Naive B cell (primary cell): ENCODE results near the gene SMIM3. TPM values are rescaled to one million over a fixed set of nuclear protein-coding genes. Genes with fewer than 3 reads are reported as not detected.
A peak's percentile ranks its signal among the peaks of the same experiment; 100 is the strongest.
"Not testable (repeated sequence)": the region's sequence is repeated elsewhere in the genome, so short reads cannot be mapped to it uniquely, and the experiment has no call there.

Experiments used
- ATAC-seq, 2 donors: fragments of 150-1000 bp; cut with Tn5 transposase; 2 replicates each; pipeline ENCODE4 v1.10.0; 2021; ENCODE audit warnings: low read depth in 2 of 2, mild to moderate bottlenecking in 2 of 2, moderate library complexity in 2 of 2
- DNase-seq: peaks from one replicate; pipeline ENCODE4 v3.0.0; 2022
- H3K27ac Mint-ChIP-seq, 6 donors: one replicate each; pipeline ENCODE4 v1.8.0; 2020 to 2022; ENCODE audit warnings: mild to moderate bottlenecking in 6 of 6, mixed read lengths in 6 of 6, moderate library complexity in 5 of 6, inconsistent platforms in 2 of 6
- H3K27me3 Mint-ChIP-seq, 3 donors: one replicate each; pipeline ENCODE4 v1.8.0; 2021 to 2022; ENCODE audit warnings: mixed read lengths in 3 of 3, mild to moderate bottlenecking in 1 of 3
- H3K36me3 Mint-ChIP-seq, 2 donors: one replicate each; pipeline ENCODE4 v1.8.0; 2020 to 2022; ENCODE audit warnings: mixed read lengths in 2 of 2, inconsistent platforms in 1 of 2, mild to moderate bottlenecking in 1 of 2
- H3K4me1 Mint-ChIP-seq, 3 donors: one replicate each; pipeline ENCODE4 v1.8.0; 2020 to 2022; ENCODE audit warnings: mixed read lengths in 3 of 3, inconsistent platforms in 1 of 3, mild to moderate bottlenecking in 1 of 3, moderate library complexity in 1 of 3
- H3K4me3 Mint-ChIP-seq, 8 donors: one replicate each; pipeline ENCODE4 v1.8.0; 2020 to 2022; ENCODE audit warnings: mild to moderate bottlenecking in 8 of 8, mixed read lengths in 8 of 8, moderate library complexity in 8 of 8, inconsistent platforms in 2 of 8
- H3K9me3 Mint-ChIP-seq, 7 donors: one replicate each; pipeline ENCODE4 v1.8.0; 2020 to 2022; ENCODE audit warnings: mixed read lengths in 7 of 7, mild to moderate bottlenecking in 5 of 7, inconsistent platforms in 2 of 7, moderate library complexity in 1 of 7
- polyA plus RNA-seq, 6 donors: library from polyadenylated mRNA; unstranded; fragments of 300-500 nt; fragmentation: Illumina TruSeq; gene quantifications; one replicate each; pipeline ENCODE4 v1.2.3, GENCODE V29; 2021; ENCODE audit warnings: low read depth in 6 of 6

SMIM3 gene
- polyA plus RNA-seq, 6 donors from 2014 or later: 0.35 to 1.1 (median 0.74) TPM; not detected in 2

DNA sequence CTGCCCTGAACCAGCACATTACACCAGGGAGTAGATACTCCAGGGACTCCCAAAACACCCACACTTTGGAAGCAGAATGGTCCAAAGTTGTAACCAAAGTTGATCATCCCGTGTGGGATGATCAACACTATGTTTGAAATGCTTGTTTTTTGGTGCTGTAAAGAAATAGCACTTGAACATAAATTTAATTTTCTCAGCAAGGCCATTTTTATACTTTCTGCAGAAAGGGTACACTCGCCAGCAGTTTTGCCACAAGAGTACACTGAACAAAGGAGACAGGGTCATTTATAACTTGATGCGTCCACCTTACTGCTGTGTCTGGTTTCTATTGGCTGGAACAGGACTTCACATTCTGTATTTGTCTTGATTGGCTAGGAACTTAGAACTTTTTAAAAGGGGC lies 53.3 kb downstream of the SMIM3 start:
- H3K27ac Mint-ChIP-seq, H3K27me3 Mint-ChIP-seq, DNase-seq, H3K36me3 Mint-ChIP-seq, H3K4me3 Mint-ChIP-seq, H3K4me1 Mint-ChIP-seq, ATAC-seq: not testable (repeated sequence)
- H3K9me3 Mint-ChIP-seq: peaks cover 0 to 51% (median 37%) of the 10 kb centered on the region in 7 donors

DNA sequence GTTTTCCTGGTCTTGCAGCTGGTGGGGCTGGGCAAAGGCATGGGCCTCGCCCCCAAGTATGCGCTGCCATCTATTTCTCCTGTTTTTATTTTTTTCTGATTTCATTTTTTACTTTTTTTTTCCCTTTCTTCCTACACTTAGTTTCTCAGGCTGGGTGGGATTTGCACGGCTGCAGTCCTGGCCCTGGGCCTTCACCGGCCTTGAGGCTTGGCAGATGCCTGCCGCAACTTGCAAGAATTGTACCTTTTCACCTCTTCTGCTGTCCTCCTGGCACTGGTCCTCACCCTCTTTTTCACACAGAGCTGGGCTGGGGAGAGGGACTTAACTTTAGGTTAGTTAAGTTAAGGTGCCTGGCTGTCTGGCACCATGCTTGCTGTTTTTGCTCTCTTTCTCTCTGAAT lies 57.5 kb downstream of the SMIM3 start:
- Mint-ChIP-seq H3K9me3 (peaks cover 0 to 28% (median 15%) of the 10 kb centered on the region in 7 donors), H3K27ac (peak overlapping the region in 1 of 6 donors; percentile 37), H3K36me3 (peaks cover 0 to 6% of the 10 kb centered on the region in 2 donors), H3K4me1 (no peaks in the 10 kb centered on the region), H3K4me3 (peak overlapping the region in 1 of 8 donors; percentile 69), H3K27me3 (peaks cover 8 to 11% (median 10%) of the 10 kb centered on the region in 3 donors)
- no peak for DNase-seq
- ATAC-seq: no peak

DNA sequence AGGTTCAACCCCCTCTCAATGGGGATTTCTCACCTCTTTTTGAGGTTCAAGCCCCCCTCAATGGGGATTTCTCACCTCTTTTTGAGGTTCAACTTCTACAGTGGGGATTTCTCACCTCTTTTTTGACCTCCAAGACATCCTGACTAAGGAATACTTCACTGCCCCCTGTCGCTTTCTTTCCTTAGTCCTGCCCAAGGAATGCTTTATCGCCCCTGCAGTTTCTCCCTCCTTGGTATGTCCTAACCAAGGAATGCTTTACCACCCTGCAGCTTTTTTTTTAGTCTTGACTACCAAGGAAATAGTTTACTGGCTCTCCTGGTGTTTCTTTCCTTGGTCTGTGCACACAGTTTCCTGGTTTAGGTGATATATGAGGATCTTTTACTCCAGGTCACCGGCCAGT lies 58.1 kb downstream of the SMIM3 start:
- no peak overlapping the region for H3K4me3 Mint-ChIP-seq
- H3K9me3 Mint-ChIP-seq: peaks cover 0 to 21% (median 12%) of the 10 kb centered on the region in 7 donors
- H3K27ac Mint-ChIP-seq: no peak overlapping the region
- peaks cover 10 to 14% (median 11%) of the 10 kb centered on the region in 3 donors for H3K27me3 Mint-ChIP-seq
- no peak for ATAC-seq
- H3K4me1 Mint-ChIP-seq: no peaks in the 10 kb centered on the region
- no peak for DNase-seq
- peaks cover 0 to 6% of the 10 kb centered on the region in 2 donors for H3K36me3 Mint-ChIP-seq

DNA sequence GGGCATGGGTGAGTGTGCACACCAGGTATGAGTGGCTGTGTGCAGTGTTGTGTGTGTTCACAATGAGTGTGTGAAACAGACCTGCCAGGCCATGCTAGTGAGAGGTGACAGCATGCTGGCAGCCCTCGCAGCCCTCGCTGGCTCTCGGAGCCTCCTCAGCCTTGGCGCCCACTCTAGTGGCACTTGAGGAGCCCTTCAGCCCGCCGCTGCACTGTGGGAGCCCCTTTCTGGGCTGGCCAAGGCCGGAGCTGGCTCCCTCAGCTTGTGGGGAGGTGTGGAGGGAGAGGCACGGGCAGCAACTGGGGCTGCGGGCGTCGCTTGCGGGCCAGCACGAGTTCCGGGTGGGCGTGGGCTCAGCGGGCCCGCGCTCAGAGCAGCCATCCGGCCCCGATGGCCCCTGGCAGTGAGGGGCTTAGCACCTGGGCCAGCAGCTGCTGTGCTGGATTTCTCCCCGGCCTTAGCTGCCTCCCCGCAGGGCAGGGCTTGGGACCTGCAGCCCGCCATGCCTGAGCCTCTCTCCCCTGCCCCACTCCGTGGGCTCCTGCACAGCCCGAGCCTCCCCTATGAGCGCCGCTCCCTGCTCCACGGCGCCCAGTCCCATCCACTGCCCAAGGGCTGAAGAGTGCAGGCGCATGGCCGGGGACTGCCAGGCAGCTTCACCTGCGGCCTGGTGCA lies 66.8 kb downstream of the SMIM3 start:
- H3K27ac Mint-ChIP-seq, H3K9me3 Mint-ChIP-seq, DNase-seq, H3K36me3 Mint-ChIP-seq, H3K27me3 Mint-ChIP-seq, ATAC-seq: not testable (repeated sequence)
- Mint-ChIP-seq H3K4me3 (peak overlapping the region in 2 of 8 donors; percentile 20 to 89), H3K4me1 (peaks cover 3 to 19% (median 19%) of the 10 kb centered on the region in 3 donors)

DNA sequence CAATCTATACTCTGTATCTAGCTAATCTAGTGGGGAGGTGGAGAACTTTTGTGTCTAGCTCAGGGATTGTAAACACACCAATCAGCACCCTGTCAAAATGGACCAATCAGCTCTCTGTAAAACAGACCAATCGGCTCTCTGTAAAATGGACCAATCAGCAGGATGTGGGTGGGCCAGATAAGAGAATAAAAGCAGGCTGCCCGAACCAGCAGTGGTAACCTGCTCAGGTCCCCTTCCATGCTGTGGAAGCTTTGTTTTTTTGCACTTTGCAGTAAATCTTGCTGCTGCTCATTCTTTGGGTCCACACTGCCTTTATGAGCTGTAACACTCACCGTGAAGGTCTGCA lies 67.7 kb downstream of the SMIM3 start, which contains the start of gene IRGM:
IRGM (plus strand) TSS at position 214 of the 346 bp plus-strand sequence. CDS start 1,603 bp downstream, outside the sequence.
- ATAC-seq (peak in 1 of 2 donors; percentile 14), DNase-seq (peak; percentile 6)
- H3K27me3 Mint-ChIP-seq, H3K36me3 Mint-ChIP-seq, H3K9me3 Mint-ChIP-seq: not testable (repeated sequence)
- H3K4me3 Mint-ChIP-seq: peak within 1 kb of the TSS; percentile 35 to 91 (median 86)
- H3K27ac Mint-ChIP-seq: peak within 1 kb of the TSS in 2 of 6 donors; percentile 11 to 66
- peaks cover 3 to 19% (median 19%) of the 10 kb centered on the region in 3 donors for H3K4me1 Mint-ChIP-seq

Other genes with a start within 250 kb of the SMIM3 start
- 1 to 10 TPM in 5 of 6 donors, under 1 TPM in 1; 0.75 to 1.9 (median 1.4) TPM for gene SYNPO, start 138.1 kb upstream of the SMIM3 start, polyA plus RNA-seq
- gene MYOZ3, start 117.5 kb upstream of the SMIM3 start, polyA plus RNA-seq: under 1 TPM in 3 of 6 donors, not detected in 3; 0.11 to 0.20 (median 0.12) TPM
- 10 to 100 TPM; 72.8 to 94.3 (median 80.6) TPM for gene RBM22, start 77.7 kb upstream of the SMIM3 start, polyA plus RNA-seq
- gene DCTN4, start 19.7 kb upstream of the SMIM3 start, polyA plus RNA-seq: 10 to 100 TPM in 5 of 6 donors, 1 to 10 TPM in 1; 4.9 to 17.9 (median 12.0) TPM
- 1 to 10 TPM in 3 of 6 donors, under 1 TPM in 2, not detected in 1; 0.26 to 2.8 (median 1.1) TPM for gene IRGM, start 67.8 kb downstream of the SMIM3 start, polyA plus RNA-seq
- gene ZNF300, start 126.2 kb downstream of the SMIM3 start, polyA plus RNA-seq: 1 to 10 TPM in 5 of 6 donors, under 1 TPM in 1; 0.89 to 3.9 (median 1.8) TPM
- gene GPX3, start 241.8 kb downstream of the SMIM3 start, polyA plus RNA-seq: 1 to 10 TPM in 3 of 6 donors, under 1 TPM in 2, not detected in 1; 0.23 to 1.8 (median 1.1) TPM